IPS DF 4.7 (cell line): ENCODE measurements around the gene ZNF296.
"Not testable (repeated sequence)": the region's sequence is repeated elsewhere in the genome, so short reads cannot be mapped to it uniquely, and the experiment has no call there.

Experiments used
- DNase-seq: peaks from one replicate; pipeline ENCODE4 v3.0.0-alpha.2; 2013; ENCODE audit warnings: low spot score; ENCODE audit errors: extremely low read depth

Gene ZNF296

DNA sequence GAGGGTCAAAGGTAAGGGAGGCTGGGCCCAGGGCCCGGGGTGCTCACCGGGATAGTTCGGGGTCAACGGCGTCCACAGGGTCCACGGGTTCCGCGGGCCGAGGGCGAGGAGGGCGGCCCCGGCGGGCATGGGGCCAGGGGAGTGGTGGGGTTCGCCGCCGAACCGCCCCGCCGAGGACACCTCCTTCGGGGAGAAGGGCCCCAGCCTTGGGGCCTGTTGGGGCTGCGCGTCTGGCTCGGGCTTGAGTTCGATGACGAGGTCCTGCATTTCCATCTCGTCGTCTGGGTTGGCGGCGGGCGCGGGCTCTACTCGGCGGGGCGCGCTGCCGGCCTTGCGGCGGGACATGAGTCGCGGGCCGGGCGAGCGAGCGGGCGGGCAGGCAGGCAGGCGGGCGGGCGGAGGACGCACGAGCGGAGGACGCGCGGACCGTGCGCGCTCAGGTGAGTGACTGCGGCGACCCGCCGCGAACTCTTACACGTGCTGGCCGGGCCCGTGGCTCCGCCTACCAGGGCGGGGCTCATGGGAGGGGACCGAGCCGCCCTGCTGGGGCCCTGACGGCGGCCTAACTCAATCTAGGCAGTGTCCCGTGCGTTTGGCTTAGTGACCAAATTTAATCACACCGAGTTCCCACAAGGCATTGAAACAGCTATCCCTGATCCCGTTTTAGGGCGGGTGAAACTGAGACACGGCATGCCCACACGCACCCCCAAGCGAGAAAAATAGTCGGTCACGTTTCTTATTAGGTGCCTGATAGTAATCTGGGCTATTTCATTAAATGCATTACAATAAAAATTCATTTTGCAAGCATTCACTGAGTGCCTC lies at the start of gene ZNF296:
Gene ZNF296 (minus strand): TSS at position 450 of the 822 bp plus-strand sequence. CDS start 105 bp downstream, at position 345.
- no peak for DNase-seq

DNA sequence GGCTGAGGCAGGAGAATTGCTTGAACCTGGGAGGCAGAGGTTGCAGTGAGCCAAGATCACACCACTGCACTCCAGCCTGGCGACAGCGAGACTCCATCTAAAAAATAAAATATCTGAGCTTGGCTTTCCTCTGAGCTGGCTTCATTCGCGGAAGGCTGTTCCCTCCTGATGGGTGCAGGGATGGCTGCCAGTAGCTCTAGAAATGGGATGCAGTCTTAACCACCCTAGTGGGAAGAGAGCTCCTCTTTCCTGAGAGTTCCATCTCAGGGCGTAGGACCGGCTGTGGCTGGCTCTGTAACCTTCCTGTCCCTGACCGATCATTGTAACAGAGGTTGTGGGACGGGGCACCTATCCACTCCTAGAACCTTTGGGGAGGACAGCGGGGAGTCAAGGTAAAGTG lies 49.1 kb upstream of the ZNF296 start:
- no peak for DNase-seq

DNA sequence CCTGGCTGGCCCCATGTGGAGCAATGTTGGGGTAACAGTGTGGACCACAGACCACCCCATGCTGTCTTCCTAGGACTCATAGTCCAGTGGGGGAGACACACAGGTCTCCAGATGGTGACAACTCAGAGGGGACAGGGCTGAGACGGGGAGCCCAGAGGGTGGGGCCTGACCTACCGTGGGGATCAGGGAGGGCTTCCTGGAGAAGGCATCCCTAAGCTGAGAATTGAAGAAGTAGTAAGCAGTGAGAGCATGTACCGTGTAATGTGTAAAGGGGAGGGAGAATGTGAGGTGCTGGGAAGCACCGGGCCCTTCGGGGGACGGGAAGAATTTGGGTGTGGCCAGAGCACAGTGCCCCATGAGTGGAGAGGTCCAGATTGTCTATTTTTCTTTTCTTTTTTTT lies 47.7 kb upstream of the ZNF296 start:
- DNase-seq = no peak

DNA sequence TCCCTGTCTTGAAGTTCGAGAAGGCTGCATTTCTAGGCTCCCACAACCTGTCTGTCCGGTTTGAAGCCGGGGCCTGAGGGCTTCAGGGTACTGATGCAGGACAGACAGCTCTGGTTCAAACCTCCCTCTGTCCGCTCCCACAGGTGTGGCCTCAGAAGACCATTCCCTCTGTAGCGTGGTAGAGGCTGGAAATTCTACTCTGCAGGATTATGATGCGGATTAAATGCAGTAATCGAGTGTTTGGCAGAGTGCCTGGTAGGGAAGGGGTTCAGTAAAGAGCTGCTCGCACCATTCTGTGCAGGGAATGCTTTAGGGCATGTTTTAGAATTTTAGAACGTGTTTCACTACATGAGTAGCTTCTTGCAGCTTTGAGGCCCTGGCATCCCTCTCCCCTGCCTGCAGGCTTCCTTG lies 47.2 kb upstream of the ZNF296 start:
- DNase-seq = no peak

DNA sequence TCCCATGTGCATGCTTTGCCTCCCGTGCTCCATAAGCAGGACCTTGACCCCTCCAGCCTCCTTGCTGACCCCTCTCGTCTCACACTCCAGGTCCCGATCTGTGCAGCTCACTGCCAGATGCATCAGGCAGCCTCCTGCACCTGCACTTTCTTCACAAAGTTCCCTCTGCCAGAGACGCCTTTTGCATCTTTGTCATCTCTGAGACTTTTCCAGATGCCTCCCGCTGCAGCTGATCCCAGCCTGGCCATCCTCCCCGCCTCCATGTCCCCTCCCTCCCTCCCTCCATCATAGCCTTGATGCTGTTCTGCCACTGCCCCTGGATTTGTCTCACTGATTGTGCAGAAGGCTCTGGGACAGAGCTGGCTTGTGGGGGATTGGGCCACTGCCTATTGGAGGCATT lies 46.6 kb upstream of the ZNF296 start:
- no peak for DNase-seq

DNA sequence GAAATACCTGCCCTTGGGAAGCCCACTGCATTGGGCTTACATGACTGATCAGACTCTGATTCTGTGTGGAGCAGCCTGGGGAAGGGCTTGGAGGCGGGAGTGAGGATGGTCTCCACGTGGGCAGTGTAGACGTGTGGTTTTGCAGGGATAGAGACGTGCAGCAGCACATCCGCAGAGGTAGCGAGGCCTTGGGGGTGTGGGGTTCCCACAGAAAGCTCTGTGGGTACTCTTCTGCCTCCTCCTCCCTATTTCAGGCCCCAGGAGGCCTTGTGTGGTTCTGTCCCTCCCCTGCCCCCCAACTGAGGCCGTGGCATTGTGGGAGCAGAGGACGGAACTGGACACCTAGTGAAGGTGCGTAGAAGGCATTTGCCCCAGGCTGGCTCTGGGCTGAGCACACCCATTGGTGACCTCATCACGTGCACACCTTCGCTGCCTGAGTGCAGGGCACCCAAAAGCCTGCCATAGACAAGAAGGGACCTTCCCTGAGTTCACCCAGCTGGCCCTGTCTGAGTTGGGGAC lies 45.6 kb upstream of the ZNF296 start:
- DNase-seq = no peak

DNA sequence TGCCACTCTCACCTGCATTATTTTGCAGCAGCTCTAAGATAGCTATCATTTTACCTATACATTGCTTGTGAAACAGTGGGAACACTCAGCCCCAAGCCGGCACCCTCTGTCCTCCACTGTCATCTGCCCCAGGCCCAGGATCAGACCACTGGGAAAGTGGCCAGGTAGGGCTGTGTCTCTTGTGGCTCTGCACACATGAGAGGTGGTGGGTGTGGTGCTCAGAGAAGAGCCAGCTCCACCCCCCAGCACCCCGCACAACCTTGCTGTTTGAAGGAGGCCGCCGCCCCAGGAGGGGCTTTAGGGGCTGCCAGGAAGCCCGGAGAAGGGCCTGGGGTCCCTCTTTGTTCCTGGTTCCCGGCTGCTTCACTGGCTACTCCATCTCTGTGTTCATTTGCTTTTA lies 43.3 kb upstream of the ZNF296 start:
- no peak for DNase-seq

DNA sequence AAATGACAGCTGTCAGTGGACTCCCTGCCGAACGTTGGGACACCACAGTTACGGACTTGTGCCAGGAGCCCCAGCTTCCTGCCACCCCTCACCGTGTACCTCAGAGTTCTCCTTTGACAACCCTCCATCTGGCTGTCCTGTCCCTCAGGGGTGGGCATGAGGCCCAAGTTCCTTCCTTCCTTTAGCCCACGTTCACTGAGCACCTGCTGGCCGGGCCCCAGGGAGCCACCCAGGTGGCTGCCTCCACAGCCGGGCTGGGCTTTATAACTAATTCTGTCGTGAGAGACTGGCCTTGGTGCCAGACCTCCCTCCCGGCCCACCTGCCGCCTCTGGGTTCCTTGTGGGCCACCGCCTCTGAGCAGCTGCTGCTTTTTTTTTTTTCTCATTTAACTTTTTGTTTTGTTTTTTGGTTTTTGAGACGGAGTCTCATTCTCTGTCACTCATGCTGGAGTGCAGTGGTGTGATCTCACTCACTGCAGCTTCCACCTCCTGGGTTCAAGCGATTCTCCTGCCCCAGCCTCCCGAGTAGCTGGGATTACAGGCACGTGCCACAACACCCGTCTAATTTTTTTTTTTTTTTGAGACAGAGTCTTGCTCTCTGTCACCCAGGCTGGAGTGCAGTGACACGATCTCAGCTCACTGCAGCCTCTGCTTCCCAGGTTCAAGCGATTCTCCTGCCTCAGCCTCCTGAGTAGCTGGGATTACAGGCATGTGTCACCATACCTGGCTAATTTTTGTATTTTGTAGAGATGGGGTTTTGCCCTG lies 42.5 kb upstream of the ZNF296 start:
- not testable (repeated sequence) for DNase-seq

DNA sequence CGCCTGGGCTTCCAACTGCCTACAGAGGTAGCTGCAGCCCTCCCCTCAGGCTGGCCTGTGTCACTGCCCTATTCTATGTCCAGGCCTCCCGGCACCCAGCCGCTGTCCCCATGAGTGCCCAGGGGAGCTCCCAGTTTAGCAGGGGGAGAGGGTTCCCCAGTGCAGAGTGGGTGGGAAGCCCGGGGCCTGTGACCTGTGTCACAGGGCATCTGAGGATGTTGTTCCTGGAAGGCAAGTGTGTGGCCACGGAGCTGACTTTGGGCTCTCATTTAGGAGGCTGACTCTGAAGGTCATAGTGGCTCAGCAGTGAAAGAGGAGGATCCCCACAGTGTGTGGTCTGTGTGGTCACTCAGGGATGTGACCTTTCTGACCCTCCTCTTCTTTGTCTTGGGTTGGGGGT lies 41.8 kb upstream of the ZNF296 start:
- no peak for DNase-seq

DNA sequence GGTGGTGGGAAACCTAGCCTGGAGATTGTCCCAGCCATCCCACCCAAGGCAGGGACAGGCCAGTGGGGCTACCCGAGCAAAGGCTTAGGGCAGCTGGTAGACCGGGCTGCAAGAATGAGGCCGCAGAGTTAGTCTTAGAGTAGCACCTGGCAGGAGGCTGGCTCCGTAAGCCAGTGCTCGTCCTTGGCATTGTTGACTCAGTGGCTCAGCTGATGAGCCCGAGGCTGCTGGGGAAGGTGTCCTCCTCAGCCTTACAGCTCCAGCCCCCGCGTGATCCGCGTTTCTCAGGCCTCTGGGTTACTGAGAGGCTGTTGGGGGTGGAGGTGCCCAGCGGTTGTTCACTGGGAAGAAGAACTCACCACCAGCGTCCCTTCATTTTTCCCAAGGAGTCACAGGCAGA lies 41.4 kb upstream of the ZNF296 start:
- no peak for DNase-seq

DNA sequence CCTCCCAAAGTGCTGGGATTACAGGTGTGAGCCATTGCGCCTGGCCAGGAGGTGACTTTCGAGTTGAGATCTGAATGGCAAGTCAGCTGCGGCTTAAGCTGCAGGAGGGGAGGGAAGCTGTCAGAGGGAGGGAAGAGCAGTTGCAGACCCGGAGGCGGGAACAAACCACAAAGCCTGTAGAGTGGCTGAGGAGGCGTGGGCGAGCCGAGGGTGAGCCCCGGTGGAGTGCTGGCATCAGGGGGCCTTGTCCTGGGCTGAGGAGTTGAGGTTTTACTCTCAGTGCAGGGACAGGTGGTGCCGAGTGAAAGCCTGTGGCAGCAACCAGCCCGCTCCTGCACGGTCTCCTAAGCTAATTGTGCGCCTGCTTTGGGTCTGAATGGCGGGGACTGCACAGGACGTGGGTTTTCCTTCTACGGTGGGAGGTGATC lies 40.9 kb upstream of the ZNF296 start:
- DNase-seq = no peak

DNA sequence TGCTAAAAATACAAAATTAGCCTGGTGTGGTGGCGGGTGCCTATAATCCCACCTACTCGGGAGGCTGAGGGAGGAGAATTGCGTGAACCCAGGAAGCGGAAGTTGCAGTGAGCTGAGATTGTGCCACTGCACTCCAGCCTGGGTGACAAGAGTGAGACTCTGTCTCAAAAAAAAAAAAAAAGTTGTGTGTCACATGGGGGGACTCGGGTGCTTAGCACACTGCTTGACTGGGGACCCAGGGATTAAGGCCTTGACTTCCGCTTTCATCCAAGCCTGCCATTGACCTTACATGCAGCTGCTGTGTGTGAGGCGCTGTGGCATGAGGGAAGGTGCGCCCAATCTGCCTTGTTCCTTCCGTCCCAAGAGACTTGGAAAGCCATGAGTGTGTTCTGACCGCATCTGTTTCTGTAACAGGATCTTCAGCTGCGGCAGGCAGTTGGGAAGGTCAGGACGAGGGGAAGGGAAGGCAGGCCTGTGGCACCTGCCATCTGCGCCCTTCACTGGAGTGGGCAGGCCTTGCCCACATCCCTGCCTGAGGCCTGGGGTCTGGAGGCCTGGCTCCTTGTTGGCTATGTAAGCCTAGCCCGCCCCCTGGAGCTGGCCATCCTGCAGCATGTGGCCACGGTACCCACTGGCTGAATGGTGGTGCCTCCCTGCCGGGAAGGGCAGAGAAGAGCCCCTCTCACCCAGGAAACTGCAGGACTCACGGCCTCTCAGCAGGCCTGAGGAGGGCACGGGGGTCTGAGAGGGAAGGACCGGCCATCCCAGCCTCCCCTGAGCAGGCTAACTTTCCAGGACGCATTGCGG lies 39.7 kb upstream of the ZNF296 start:
- no peak for DNase-seq

DNA sequence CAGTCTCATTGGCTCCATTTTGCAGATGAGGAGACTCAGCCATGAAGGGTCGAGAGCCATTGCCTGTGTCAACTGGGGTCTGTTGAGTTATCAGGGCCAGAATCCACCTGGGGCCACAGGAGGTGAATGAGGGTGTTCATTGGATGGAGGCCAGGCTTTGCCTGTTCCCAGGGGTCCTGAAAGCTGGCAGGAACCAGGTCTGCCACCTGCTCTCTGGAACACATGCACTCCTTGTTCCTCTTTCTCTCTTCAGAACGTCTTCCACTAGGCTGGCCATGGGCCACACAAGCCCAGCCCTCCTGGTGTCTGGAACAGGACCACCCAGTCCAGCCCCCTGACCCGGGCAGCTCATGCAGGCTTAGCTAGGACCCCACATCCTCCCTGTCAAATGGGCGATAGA lies 37.8 kb upstream of the ZNF296 start:
- no peak for DNase-seq

DNA sequence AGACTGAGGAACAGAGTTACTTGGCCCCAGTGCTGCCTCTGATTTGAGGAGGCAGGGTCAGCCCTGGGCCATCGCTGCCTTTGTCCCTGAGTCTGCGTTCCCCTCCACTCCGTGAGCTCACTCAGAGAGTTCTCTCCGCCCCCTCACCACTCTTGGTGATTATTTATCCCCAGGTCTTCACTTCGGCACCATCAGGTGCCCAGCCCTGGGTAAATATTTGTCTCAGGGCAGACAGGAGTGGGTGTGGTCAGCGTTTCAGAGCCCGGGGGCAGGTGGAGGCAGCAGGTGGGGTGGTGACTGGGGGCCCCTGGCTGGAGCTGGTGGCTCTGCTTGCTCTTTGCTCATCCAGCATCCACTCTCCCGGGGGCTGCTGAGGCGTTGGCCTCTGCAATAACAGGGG lies 37.4 kb upstream of the ZNF296 start:
- no peak for DNase-seq

DNA sequence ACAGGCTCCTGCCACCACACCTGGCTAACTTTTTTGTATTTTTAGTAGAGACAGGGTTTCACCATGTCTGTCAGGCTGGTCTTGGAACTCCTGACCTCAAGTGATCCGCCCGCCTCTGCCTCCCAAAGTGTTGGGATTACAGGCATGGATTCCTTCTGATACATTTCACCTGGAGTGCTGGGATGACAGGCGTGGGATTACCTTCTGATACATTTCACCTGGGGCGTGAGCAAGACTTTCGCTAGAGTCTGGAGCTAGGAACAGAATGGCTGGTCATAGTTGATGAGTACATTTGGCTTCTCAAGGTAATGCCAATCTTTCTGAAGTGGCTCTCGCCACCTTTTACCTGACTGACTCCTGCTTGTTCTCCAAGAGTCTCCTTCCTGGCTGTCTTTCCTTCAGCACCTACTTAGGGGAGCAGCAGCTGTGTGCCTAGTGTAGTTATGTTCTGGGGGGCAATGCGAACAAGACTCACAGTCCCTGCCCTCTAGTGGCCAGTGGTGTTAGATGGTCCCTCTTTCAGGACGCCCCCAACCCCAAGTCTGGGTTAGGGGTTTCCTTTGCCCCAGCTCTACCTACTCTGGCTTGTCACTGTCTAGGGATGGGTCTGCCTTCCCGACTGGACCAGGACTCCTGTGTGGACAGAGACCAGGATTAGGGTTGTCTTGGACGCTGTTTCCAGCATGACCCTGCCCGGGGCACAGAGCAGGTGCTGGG lies 36.0 kb upstream of the ZNF296 start:
- no peak for DNase-seq

DNA sequence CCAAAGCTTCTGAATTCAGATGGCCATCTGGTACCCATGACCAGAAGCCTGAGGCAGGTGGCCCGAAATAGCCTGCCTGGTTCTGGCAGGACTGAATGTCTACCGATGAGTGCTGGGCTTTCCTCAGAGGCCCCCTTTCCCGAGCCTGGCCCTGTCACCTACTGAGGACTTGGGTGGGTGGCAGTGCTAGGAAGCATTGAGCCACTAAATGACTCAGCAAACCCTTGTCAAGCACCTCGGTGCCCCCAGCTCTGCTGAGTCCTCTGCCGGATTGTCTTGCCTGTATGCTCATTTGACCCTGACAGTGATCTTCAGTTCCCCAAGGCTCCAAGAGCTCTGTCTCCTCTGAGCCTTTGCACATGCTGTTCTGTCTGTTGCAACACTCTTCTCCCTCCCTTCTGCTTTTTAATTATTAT lies 34.6 kb upstream of the ZNF296 start:
- no peak for DNase-seq

DNA sequence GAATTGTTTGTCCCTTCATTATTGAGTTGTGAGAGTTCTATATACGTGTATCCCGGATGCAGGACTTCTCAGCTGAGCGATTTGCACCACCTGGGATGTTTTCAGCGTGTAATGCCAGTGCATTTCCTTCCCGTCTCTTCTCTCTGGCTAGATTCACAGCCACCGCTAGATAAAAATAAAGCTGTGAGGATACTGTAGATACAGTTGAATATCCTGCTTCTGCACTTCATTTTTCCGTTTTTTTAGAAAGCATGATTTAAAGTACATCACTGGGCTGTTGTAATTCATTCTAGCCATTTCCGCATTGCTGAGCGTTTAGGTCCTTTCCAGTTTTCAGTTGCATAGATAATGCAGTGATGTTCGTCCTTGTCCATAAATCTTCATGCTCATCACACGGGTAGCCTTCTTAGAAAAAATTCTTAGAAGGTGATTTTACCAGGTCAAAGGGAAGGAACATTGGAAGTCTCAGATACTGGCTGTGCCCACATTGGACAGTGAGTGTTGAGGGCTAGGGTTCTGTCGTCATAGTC lies 31.4 kb upstream of the ZNF296 start:
- DNase-seq = no peak

DNA sequence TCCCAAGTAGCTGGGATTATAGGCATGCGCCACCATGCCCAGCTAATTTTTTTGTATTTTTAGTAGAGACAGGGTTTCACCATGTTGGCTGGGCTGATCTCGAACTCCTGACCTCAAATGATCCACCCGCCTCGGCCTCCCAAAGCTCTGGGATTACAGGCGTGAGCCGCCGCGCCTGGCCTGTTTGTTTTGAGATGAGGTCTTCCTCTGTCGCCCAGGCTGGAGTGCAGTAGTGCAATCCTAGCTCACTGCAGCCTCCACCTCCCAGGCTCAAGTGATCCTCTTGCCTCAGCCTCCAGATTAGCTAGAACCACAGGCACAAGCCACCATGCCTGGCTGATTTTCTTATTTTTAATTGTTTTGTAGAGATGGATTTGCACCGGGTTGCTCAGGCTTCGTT lies 30.1 kb upstream of the ZNF296 start:
- not testable (repeated sequence) for DNase-seq

DNA sequence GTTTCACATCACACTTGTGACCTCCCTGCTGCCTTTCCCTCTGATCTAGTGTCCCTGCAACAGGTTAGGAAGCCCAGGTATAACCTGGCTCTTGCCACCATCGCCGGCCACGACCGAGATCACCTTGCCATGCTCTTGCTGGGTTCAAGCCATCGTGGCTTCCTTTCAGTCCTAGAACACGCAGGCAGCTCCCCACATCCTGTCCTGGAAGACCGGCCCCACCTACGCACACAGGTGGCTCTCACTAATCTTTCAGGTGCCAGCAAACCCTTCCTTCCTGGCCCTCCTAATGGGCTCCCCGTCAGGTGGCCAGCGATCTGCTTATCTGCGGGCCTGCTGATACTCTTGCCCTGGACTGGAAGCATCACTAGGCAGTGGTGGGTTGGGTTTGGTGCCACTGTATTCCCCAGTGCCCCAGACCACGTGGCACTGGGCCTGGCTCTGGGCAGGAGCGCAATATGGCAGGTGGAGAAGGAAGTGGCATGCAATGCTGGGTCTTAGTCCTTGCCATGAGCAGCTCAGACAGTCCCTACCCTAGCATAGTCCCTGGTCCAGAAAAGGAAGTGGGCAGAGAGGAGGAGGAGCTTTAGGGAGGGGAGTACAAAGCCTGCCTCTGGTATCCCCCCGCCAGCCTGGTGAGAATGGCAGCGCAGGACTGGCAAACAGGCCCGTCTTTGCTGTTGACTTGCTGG lies 28.5 kb upstream of the ZNF296 start:
- no peak for DNase-seq
